ENCODE results near the gene C14orf119.

The C14orf119 gene

DNA sequence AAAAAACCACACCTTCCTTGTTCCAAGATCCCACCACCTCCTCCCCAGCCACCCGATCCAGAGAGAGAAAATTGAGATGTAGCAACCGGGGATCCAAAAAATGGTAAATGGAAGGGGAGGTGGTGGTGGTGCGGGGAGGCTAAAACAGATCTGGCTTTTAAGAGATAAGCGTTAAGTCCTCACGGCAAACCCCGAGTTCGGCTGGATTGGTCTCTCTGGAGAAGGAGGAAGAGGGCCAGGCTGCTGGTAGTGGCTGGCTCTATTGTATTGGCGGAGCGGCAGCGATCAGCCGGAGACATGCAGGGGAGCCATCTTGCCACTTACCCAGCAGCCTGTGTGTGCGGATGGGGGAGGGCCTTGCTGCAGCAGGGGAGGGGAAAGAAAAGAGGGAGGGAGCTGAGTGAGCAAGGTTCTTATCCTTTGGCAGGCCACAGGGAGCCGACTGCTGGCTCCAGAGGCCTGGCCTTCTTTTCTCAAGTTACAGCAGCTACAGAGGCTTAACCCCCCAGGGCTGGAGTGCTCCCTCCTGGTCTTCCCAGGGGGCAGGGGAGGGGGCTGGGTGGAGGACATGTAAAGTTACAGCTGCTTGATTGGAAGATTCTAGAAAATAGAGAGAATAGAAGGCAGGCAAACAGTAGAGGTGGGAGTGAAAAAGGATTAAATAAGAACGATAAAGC, 23.9 kb upstream of the C14orf119 start:
- H3K4me3 ChIP-seq (ENCODE audit: low read depth, low read length), result peak overlapping the region; percentile 97

DNA sequence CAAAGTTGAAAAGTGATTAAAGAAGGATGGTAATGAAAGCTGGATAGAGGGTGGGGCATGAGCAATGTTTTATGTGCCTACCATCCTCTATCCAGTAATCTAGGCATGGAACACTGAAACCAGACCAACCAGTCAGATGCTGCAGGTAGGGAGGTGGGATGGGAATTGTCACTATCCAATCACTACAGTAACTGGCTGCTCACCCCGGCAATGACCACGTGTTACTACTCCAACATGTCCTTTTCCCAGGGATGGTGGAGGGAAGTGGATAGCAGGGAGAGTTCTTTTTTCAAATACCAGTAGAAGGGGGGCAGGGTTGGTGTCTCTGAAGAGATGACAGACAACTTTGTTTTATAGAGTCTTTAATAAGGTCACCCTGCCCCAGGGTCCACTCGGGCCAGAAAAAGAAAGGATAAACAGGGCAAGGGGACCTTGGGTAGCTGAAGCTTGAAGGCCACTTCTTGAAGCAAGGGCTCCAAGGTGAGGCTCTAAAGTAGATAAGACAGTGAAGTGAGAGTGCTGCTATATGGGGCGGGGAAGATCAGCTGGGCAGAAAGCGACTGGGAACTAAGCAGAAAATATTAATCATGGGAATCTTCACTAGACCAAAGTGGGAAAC, 23.3 kb upstream of the C14orf119 start:
- TF ChIP-seq, protein P1, sequence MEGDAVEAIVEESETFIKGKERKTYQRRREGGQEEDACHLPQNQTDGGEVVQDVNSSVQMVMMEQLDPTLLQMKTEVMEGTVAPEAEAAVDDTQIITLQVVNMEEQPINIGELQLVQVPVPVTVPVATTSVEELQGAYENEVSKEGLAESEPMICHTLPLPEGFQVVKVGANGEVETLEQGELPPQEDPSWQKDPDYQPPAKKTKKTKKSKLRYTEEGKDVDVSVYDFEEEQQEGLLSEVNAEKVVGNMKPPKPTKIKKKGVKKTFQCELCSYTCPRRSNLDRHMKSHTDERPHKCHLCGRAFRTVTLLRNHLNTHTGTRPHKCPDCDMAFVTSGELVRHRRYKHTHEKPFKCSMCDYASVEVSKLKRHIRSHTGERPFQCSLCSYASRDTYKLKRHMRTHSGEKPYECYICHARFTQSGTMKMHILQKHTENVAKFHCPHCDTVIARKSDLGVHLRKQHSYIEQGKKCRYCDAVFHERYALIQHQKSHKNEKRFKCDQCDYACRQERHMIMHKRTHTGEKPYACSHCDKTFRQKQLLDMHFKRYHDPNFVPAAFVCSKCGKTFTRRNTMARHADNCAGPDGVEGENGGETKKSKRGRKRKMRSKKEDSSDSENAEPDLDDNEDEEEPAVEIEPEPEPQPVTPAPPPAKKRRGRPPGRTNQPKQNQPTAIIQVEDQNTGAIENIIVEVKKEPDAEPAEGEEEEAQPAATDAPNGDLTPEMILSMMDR (IDR thresholded peaks at IDR 0.05; ENCODE audit: low read depth, low read length), result no peak
- H3K4me3 ChIP-seq (ENCODE audit: low read depth, low read length), result peak overlapping the region; percentile 97

More for the DNA sequence above, 23.9 kb upstream of the C14orf119 start:
- TF ChIP-seq, protein P1 (IDR thresholded peaks at IDR 0.05; ENCODE audit: low read depth, low read length), result no peak

DNA sequence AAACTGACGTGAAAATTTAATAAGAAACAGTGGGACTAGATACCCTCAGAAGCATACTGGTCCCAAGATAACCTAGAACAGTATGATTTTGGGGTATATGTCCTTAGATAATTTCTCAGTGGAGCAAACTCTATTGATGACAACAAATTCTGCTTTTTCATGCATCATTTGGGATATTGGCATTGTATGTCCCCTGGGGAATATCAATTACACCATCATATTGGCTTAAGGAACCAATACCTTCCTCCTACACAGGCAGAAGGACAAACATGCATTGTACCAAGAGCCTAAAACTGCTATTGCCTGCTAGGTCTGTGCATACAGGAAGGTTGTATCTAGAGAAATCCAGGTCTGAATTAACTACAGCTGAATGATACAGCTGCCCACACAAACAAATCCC, 20.4 kb upstream of the C14orf119 start:
- TF ChIP-seq, protein P1 (IDR thresholded peaks at IDR 0.05; ENCODE audit: low read depth, low read length), result no peak
- no peak overlapping the region for H3K4me3 ChIP-seq (ENCODE audit: low read depth, low read length)

DNA sequence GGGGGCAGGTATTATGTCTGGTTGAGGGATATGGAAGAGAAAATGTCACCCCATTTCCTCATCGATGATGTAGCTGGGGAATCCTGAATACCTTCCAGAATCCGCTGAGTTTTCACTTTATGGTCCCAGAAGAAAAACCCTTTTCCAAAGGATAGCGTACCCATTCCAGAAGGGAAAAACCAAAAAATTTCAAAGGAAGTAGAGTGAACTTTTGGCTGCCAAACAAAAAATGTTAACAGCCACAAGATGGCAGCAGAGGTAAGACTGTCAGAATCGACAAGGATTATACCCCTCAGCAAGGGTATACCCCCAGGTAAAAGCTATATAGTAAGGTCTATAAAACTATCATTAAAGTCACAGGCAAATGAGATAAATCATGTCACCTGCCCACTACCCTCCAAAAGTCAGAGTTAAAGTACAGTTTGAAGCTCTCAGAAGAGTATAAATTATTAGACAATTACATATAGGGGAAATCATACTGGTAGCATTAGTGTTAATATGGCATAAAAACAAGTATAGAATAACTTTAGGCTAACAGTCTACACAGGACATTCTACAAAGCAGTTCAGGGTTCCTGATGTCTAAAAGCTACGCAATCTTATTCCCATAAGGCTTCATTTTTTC, 18.4 kb upstream of the C14orf119 start:
- H3K4me3 ChIP-seq (ENCODE audit: low read depth, low read length), result no peak overlapping the region

DNA sequence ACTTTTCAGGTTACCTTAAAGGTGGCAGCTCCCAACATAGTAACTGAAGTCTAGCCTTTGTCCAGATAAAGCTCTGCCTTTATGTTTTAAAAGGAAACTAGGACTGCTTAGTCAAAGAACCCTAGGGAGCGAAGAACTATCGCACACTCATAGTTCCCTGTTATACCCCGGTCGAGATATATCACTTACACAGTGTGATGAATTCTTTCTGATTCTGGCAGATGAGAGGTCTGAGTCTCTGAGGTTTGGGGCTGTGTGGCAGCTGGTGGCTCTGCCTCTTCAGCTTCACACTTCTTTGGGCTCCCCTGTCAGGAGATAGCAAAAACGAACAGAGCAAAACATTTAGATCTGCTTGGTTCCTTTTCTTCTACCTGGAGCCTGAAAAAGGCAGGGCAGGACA, 17.3 kb upstream of the C14orf119 start:
- H3K4me3 ChIP-seq (ENCODE audit: low read depth, low read length), result no peak overlapping the region
- TF ChIP-seq, protein P1 (IDR thresholded peaks at IDR 0.05; ENCODE audit: low read depth, low read length), result no peak

More for the DNA sequence above, 18.4 kb upstream of the C14orf119 start:
- TF ChIP-seq, protein P1 (IDR thresholded peaks at IDR 0.05; ENCODE audit: low read depth, low read length), result peak; percentile 42; the same call in 1 of the 2 replicates

DNA sequence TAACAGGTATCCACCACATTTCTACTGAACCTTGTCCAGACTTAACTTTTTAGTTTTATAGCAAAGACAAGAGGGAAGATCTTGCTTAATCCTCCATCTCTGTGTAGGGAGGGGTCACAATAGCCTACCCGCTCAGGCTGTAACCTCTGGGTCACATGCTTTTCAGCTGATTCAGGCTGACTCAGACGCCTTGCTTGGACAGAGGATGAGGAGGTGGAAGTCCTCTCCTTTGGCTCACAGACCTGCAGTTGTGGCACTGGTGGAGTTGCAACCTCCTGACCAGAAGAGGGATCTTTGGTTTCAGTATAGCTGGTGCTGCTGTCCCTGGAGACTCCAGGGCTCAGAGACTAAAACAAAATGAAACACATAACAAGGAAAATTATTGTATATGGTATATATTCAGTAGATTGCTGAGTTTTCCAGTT, 16.6 kb upstream of the C14orf119 start:
- TF ChIP-seq, protein P1 (IDR thresholded peaks at IDR 0.05; ENCODE audit: low read depth, low read length), result no peak

DNA sequence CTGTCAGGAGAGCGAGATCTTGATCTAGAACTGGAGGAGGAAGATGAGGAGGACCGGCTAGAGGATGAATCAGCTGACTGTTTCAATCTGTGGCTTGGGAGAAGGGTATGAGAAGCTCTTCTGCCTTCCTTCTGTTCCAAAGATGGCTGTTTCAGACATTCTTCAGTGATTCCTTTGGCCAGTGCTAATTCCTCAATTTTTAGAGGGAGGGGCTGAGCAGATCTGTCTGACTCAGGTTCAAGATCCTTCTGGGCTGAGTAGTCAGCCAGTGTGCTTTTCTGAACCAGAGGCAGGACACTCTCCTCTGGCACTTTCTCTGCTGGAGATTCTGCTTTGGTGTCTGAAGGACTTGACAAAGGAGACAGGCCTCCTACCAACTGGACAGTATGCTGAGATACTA, 15.6 kb upstream of the C14orf119 start:
- TF ChIP-seq, protein P1 (IDR thresholded peaks at IDR 0.05; ENCODE audit: low read depth, low read length), result no peak
- no peak overlapping the region for H3K4me3 ChIP-seq (ENCODE audit: low read depth, low read length)

More for the DNA sequence above, 16.6 kb upstream of the C14orf119 start:
- no peak overlapping the region for H3K4me3 ChIP-seq (ENCODE audit: low read depth, low read length)

All from WI38 (cell line).